Measurements from ENCODE around the gene RBM20. TPM values are rescaled to one million over a fixed set of nuclear protein-coding genes. Genes with fewer than 3 reads are reported as not detected.

Gene RBM20
- total RNA-seq, 4 donors from 2014 or later = 0.24 to 3.5 (median 1.8) TPM

GRCh38 chr10:110774069-110775019, 130.2 kb downstream of the RBM20 start:
- ATAC-seq (ENCODE audit: low FRiP score) = no peak

GRCh38 chr10:110775020-110775375, 130.9 kb downstream of the RBM20 start:
- ATAC-seq (ENCODE audit: low FRiP score) (no peak), DNase-seq (ENCODE audit: low spot score) (no peak)
- no peak for TF ChIP-seq CTCF (IDR thresholded peaks at IDR 0.05)

More at GRCh38 chr10:110774069-110775019, 130.2 kb downstream of the RBM20 start:
- TF ChIP-seq CTCF (IDR thresholded peaks at IDR 0.05) = no peak
- DNase-seq (ENCODE audit: low spot score) = no peak

GRCh38 chr10:110775406-110775805, 131.3 kb downstream of the RBM20 start:
- ATAC-seq (ENCODE audit: low FRiP score) = no peak
- no peak for TF ChIP-seq CTCF (IDR thresholded peaks at IDR 0.05)
- no peak for DNase-seq (ENCODE audit: low spot score)

GRCh38 chr10:110777017-110777416, 132.9 kb downstream of the RBM20 start:
- DNase-seq (ENCODE audit: low spot score) = no peak
- TF ChIP-seq CTCF (IDR thresholded peaks at IDR 0.05) = no peak
- ATAC-seq (ENCODE audit: low FRiP score) = no peak

GRCh38 chr10:110777661-110778060, 133.5 kb downstream of the RBM20 start:
- DNase-seq (ENCODE audit: low spot score) (no peak), ATAC-seq (ENCODE audit: low FRiP score) (no peak)
- no peak for TF ChIP-seq CTCF (IDR thresholded peaks at IDR 0.05)

GRCh38 chr10:110778211-110778610, 134.1 kb downstream of the RBM20 start:
- ATAC-seq (ENCODE audit: low FRiP score) (no peak), DNase-seq (ENCODE audit: low spot score) (no peak)
- no peak for TF ChIP-seq CTCF (IDR thresholded peaks at IDR 0.05)

GRCh38 chr10:110779489-110779888, 135.4 kb downstream of the RBM20 start:
- no peak for TF ChIP-seq CTCF (IDR thresholded peaks at IDR 0.05)

More at GRCh38 chr10:110779489-110779888, 135.4 kb downstream of the RBM20 start:
- DNase-seq (ENCODE audit: low spot score) (no peak), ATAC-seq (ENCODE audit: low FRiP score) (no peak)
